HG02763 (cell line): ENCODE data around the gene PLXDC2.
A peak's percentile ranks its signal among the peaks of the same experiment; 100 is the strongest.

Experiments
- ATAC-seq: cut with Tn5 transposase; IDR thresholded peaks from one replicate; pipeline ENCODE4 v1.9.1; 2021; ENCODE audit warnings: mild to moderate bottlenecking, moderate library complexity; ENCODE audit not compliant: unreplicated experiment

Gene PLXDC2

GRCh38 chr10:19904202-19904661 lies 88.0 kb downstream of the PLXDC2 start:
- ATAC-seq = peak; percentile 60

- no peak for ATAC-seq
Observed at GRCh38 chr10:19906108-19906791, 90.0 kb downstream of the PLXDC2 start.

DNA sequence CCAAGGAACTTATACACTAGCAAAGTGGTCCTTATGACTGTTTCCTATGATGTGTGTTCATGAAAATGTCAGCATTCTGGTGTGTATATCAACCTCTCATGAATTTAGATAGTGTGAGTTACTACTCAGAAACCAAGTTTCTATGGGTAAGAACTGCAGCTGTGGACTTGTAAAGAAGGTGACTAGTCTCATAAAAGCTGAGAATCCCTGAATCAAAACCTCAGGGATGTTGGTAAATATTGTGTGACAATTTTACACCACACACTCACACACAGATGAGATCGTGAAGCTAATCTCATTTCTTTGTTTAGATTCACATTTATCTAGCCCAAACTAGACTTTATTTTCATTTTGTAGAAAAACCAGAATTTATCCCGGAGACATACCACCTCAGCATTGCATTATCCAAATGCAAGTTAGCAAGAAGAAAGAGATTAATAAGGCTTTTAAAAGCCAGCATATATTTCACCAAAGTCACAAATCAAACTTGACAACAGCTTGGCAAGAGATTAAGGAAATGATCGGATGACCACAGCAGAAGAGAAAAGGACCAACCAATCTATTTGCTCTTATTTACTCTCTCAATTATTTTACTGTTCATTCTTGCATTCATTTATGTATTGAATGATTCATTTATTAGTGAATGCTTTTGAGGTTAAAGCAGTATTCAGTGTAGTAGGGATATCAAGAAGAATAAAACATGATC lies 92.9 kb downstream of the PLXDC2 start:
- ATAC-seq = no peak

DNA sequence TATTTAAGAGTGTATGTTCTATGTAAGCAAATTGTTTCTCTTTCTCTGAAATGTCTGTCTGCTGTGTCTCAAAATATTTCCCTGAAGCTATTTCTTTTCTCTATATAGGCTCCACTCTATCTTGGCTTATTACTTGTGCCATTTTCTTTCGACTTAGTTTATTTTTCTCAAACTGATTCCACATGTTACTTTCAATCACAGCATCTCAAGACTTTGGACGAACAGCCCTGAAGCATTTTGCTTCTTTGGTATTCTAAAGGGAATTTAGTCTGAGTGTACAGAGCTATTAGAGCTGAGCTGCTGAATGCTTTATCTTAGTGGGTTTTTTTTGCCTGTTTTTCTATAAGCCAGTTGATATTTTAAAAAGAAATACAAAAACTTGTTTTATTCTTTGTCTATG lies 95.7 kb downstream of the PLXDC2 start:
- ATAC-seq = no peak

GRCh38 chr10:19913987-19914386 lies 97.8 kb downstream of the PLXDC2 start:
- no peak for ATAC-seq

GRCh38 chr10:19915125-19915524 lies 98.9 kb downstream of the PLXDC2 start:
- ATAC-seq = no peak

DNA sequence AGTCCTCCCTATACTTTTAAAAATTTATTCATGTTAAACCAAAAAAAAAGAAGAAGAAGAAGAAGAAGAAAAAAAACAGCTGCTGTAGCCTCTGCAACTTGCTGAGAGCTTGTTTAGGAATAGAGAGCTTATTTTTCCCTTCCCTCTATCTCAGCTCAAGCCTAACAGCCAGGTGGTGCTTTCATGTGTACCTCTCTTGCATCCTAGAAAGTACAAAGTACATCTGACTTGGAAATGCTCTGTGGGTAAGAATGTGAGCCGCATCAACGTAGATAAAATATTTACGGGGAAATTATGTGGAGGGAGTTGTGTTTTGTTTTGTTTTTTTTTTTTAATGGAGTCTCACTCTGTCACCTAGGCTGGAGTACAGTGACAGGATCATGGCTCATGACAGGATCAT lies 99.6 kb downstream of the PLXDC2 start:
- no peak for ATAC-seq

DNA sequence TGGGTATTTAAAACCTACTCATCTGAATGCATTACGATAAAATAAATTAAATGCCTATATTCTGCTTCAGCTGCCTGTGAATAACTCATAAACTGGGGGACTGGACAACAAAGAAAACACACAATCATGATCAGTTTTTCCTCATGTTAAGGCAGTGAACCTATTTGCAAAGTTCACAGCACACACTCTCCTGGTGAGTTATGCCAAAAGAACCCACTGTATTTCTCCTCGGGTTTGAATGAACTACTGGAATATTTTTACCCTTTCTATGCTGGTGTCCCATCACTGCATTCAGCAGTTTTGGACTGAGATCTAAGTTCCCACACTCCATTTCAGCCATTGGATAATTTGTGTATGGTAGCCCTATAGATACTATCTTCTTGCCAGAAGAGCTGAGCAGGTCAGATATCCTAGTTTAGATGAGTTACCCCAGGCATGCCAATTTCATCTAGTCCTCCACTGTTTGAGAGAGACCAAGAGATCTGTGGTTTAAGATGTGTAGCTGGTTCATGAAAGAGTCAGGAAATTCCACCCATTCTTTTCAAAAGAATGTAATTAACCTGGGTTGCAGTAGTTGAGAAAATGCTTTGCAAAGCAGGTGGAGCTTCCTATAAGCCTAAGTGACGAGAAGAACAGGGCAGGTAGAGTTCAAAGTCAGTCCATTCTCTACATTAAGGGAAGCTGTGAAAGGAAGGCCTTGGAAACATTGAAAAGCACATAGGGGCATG lies 101.7 kb downstream of the PLXDC2 start:
- no peak for ATAC-seq

GRCh38 chr10:19918794-19919193 lies 102.6 kb downstream of the PLXDC2 start:
- no peak for ATAC-seq

GRCh38 chr10:19919671-19920070 lies 103.4 kb downstream of the PLXDC2 start:
- ATAC-seq = no peak

- no peak for ATAC-seq
Observed at GRCh38 chr10:19920075-19920726, 104.0 kb downstream of the PLXDC2 start.

GRCh38 chr10:19921300-19922140 lies 105.3 kb downstream of the PLXDC2 start:
- no peak for ATAC-seq

DNA sequence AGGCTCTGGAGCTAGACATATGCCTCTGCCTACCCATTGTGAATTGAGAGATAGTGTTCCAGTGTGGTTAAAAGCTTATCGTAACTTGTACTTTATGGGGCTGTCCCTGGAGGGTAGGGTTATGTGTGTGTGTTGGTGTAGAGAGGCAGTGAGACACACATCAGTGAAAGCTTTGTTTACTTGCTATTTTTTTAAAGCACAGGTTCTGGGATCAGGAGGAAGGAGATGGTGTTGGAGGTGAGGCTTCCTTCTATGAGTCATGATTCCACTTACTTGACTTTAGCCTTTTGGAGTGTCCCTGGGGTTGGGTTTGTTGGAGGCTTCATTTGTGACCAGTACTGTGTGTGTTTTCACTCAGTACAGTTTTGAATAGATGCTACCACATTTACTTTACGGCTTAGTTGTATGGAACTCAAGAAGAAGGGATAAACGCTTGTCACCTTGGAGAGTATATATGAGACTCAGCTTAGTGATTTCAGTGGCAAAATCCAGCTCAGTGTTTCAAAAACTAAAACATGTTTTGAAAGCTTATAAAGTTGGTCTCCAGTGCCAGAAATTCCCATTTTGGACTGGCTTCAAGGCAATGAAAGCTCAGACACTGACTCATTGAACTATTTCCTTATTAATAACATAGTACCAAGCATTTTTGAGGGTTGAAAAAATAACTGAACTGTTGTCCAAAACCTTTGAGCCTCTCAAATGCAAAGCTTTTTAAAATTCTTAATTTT lies 106.2 kb downstream of the PLXDC2 start:
- no peak for ATAC-seq

- no peak for ATAC-seq
Observed at GRCh38 chr10:19925064-19925463, 108.8 kb downstream of the PLXDC2 start.

DNA sequence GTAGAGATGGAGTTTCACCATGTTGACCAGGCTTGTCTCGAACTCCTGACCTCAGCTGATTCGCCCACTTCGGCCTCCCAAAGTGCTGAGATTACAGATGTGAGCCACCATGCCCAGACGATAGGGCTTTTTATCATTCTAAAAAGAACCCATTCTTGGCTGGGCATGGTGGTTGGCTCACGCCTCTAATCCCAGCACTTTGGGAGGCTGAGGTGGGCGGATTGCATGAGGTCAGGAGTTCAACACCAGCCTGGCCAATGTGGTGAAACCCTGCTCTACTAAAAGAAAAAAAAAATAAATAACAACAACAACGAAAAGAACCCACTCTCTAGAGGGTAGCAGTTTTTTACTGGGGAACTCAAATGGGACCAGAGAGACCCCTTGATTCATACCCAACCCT lies 112.7 kb downstream of the PLXDC2 start:
- no peak for ATAC-seq

GRCh38 chr10:19929506-19930140 lies 113.4 kb downstream of the PLXDC2 start:
- ATAC-seq = no peak

DNA sequence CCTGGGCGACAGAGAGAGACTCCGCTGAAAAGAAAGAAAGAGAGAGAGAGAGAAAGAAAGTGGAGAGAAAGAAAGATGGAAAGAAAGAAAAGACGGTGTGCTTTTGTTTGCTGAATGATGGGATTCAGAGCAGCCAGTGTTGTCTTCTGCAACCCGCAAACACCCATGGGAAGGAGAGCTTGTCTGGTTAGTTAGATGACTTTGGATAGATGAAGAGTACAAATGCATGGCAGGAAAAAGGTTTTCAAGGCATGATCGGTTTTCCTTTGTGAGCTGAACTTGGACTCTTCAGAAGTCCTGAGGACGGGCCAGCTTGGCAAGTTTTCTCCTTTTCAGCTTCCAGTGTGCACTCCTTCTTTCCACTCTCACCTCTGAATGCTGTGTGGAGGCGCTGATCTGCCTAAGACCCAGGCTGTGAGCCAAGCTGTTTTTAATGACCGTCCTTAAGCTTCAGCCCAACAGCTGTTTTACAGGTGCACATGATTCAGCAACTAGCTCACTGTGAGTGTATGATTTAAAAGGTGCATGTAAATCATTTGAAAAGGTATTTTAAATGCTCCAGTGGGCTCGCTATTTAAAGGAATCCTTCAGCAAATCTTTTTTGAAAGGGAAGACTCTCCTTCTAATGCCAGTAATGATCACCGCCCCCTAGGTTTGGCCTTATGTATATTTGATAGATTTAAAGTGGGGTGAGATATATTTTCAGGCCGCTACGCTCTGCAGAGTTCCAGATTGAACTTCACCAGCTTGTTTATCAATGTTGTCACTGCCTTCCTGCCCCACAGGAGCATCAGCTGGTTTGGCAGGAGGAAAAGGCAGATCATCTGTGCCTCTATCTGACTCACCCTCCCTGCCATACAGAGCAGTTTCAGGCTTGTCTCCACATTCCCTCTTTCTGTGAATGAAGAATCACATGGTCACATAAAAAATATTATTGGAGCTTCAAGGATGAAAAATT lies 115.0 kb downstream of the PLXDC2 start:
- no peak for ATAC-seq

- ATAC-seq = no peak
Observed at GRCh38 chr10:19931894-19932590, 115.8 kb downstream of the PLXDC2 start.
